Activated T-cell treated with anti-CD3 and anti-CD28 coated beads for 4 hours (primary cell): Measurements from ENCODE around the gene LIN9.
A peak's percentile ranks its signal among the peaks of the same experiment; 100 is the strongest.
"Not testable (repeated sequence)": the region's sequence is repeated elsewhere in the genome, so short reads cannot be mapped to it uniquely, and the experiment has no call there.

ENCODE experiments used
- DNase-seq: peaks from one replicate; pipeline ENCODE4 v3.0.0-alpha.2; 2020

The LIN9 gene

DNA sequence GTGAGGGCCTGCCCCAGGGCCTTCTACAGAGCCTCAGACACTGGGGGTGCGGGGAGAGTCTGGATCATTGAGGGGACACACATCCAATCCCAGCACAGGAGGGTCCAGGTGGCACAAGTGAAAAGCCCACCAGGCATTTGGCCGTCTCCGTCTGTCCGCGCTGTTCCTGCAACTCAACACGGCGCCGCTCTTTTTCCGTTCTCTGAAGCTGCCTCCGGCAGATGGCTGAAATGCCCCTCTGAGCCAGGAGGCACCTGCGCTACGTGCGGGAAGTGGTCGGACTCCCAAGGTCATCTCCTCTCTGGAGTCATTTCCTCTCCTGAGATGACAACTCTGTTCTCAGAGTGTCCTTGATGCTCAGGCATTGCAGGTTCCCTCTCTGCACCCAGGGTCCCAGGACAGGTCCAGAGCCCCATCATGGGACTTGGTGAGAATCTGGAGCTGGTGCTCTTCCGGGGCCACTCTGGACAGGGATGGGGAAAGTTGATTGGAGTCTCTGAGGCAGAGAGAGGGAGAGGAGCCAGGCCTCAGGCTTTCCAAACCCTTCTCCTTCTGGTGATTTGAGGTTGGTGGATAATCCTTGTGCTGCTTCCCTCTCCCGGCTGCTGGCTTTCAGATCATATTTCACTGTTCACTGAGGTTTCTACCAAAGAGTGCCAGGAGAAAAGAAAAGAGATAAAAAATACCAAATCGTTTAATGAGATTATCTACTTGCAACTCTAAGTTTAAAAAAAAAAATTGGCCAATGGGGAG lies 99.5 kb downstream of the LIN9 start:
- DNase-seq = no peak

DNA sequence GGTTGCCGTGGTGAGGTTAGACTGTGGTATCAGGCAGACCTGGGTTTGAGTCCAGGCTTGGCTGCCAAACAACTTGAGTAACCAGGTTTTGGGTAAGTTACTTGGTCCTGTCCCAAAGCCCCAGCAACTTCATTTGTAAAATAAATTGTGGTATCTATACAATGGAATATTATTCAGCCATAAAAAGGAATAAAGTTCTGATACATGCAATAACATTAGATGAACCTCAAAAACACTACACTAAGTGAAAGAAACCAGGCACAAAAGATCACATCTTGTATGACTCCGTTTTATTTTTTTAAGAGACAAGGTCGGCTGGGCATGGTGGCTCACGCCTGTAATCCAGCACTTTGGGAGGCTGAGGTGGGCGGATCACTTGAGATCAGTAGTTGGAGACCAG lies 101.9 kb downstream of the LIN9 start:
- no peak for DNase-seq

DNA sequence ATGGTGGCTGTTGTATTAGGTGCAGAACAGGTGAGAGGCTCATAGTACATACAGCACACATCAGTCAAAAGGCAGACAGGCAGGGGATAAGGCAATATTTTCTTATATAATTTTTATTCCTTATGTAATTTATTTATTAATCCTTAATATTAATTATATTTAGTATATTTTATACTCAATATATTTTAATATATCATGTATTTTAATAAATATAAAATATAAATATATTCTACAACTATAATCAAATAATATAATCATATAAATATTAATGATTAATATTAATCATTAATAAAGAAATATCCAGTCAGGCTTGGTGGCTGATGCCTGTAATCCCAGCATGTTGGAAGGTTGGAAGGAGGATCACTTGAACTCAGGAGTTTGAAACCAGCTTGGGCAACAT lies 104.8 kb downstream of the LIN9 start:
- no peak for DNase-seq

DNA sequence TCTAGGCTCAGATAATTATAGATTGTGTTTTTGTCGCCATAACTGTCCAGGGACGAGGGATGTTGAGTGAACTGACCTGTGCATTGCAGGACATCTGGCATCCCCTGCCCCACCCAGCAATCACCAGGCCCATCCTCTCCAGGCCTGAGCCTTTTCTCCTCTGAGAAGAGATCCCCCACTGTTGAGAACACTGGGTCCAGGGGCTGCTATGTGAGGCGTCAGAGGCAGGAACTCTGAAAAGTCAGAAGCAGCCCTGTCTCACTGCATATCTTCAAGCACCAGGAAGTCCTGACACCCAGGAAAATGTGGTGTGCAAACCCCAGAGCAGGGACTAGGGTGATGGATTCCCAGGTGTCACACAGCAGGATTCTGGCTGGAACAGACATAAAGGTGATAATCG lies 105.3 kb downstream of the LIN9 start:
- no peak for DNase-seq

DNA sequence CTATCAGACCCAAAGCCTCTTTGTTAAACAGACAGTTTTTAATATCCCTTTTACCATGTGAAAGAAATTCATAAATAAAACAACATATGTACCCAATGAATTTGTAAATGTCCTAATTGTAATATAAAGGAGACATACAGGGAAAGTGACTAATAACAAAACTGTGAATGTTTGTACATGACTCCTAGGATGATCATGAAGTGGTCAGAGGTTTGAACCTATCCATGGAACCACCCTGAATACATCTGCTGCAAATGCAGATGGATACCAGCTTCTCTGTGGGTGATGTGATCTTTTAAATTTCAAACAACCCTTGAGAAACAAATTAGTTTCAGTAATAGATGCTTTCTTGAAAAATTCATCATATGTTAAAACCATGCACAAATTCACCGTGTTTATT lies 105.7 kb downstream of the LIN9 start:
- no peak for DNase-seq

DNA sequence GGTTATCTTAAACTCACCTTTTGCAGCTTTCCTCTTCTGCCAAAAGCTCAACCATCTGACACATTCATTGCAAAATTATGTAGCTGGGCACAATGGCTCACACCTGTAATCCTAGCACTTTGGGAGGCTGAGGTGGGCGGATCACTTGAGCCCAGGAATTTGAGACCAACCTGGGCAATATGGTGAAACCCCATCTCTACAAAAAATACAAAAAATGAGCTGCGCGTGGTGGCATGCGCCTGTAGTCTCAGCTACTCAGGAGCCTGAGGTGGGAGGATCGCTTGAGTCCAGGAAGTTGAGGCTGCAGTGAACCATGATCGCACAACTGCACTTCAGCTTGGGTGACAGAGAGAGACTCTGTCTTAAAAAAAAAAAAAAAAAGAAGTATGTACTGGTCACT lies 106.3 kb downstream of the LIN9 start:
- not testable (repeated sequence) for DNase-seq

DNA sequence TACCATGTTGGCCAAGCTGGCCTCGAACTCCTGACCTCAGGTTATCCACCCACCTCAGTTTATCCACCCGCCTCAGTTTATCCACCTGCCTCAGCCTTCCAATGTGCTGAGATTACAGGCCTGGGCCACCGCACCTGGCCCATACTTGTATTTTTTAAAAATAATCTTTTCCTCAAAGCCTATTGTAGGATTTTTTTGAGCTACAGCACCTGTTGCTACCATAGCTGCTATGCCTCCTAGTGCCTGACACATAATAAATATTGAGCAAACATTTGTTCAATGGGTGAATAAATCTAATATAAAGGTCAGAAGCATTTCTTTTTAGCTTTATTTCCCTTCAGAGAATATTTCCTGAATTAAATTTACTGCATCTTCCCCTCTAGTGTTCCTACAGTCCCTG lies 106.7 kb downstream of the LIN9 start:
- DNase-seq = no peak

DNA sequence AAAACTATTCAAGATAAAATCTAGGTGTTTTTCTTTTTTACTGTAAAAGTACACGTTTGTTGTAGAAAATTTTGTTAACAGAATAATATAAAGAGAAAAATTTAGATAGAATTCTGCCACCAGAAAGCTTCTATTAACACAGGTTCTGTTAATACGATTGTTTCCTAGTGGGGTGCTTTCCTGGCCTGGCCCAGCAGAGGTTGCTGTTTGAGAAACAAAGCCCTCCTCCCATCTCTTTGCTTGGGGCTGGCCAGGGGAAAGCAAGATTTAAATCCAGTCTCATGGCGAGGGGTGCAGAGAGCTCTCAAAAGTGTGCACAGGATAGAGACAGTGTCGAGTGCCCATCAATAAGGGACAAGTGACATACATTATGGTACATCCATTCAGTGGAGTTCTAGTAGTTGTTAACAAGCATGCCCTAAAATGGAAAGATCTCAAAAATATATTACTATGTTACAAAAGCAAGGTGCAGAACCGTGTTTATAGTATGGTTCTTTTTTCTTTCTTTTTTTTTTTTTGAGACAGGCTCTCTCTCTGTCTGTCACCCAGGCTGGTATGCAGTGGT lies 107.9 kb downstream of the LIN9 start:
- DNase-seq = no peak

DNA sequence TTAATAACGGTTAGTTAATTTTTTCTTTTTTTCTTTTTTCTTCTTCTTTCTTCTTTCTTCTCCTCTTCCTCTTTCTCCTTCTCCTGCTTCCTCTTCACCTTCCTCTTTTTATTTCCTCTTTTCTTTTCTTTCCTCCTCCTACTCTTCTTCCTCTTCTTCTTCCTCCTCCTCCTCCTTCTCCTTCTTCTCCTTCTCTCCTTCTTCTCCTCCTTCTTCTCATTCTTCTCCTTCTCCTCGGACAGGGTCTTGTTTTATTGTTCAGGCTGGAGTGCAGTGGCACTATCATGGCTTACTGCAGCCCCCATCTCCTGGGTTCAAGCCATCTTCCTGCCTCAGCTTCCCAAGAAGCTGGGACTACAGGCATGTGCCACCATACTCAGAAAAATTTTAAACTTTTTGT lies 109.0 kb downstream of the LIN9 start:
- DNase-seq = no peak

DNA sequence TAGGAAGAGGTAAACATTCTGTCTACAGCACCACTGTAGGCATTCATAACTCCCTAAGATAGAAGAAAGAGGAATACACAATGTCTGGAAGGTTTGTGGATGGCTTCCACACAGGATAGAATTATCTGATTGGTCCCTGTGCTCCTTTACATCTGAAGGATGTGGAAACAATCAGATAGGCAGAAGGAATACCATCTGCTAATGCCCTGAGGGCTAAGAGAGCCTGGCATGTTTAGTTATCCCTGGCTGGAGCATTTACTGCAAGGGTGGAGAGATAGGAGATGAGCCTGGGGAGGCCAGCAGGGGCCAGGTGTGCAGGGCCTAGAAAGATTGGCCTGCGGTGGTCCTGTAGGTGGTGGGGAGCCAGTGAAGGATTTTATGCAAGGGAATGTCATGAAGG lies 113.8 kb downstream of the LIN9 start:
- DNase-seq = no peak

DNA sequence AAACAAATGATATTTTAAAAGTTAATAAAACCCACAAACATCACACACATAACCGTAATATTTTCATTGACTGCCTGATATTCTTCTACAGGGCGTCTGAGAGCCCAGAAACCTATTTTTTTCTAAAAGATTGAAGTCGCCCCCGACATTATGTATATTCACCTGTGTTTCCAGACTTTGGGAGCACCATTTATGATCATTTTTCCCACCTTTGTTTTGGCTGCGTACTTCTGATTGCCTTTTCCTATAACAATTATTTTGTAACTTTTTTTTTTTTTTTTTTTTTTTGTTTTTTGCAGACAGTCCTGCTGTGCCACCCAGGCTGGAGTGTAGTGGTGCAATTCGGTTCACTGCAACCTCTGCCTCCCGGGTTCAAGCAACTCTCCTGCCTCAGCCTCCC lies 121.6 kb downstream of the LIN9 start:
- DNase-seq = no peak

DNA sequence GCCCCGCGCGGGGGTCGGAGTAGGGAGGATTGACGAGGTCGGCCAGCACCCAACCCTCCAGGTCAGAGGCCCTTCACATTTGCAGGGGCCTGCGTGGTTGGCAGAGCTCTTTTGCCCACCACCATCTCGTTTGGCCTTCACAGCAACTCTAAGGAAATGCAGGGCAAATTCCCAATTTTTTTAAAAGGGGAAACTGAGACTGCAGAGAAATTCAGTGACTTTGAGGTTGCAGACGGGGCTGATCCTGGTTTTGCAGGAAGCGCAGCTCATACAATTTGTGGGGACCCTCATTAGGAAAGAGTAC lies 122.0 kb downstream of the LIN9 start:
- DNase-seq = no peak

DNA sequence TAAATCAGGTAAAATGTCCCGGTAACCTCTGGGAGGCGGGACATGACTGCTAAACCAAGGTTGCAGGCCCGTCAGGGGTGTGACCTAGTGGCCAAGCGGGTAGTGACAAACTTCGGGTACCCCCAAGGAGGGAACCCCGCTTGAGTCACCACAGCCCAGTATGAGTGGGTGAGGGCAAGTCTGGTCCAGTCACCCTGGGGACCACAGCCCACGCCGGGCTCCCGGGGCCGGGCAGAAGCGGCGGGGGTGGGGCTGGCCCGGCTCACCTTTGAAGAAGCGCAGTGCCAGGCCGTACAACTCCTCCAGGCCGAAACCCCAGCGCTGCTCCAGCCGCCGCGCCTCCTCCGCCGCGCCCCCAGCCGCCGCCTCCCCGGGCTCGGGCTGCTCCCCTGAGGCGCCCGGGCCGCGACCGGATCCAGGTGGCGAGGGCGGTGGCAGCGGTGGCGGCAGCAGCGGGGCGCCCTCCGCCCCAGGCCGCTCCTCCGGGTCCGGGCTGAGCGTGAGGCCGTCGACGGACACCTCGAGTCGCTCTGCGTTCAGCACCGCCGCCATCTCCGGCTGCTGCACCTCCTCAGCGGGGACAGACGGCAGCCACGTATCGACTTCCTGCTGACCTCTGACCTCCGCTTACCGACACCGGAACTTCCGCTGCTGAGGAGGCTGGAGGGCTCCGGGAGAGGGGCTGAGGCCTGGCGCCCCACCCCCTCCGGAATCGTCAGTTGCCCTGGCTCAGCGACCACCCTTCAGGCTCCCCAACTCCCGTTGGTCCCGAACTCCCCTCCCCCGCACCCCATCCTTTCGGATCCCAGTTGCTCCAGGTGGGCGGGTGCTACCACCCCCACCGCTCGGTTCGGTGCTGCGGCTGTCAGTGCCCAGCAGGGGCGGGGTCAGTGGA lies 122.6 kb downstream of the LIN9 start, which contains the start of gene ACBD3:
ACBD3 (minus strand) TSS at position 618 of the 895 bp plus-strand sequence; CDS start at position 552, 66 bp downstream.
- DNase-seq = peak; percentile 74

DNA sequence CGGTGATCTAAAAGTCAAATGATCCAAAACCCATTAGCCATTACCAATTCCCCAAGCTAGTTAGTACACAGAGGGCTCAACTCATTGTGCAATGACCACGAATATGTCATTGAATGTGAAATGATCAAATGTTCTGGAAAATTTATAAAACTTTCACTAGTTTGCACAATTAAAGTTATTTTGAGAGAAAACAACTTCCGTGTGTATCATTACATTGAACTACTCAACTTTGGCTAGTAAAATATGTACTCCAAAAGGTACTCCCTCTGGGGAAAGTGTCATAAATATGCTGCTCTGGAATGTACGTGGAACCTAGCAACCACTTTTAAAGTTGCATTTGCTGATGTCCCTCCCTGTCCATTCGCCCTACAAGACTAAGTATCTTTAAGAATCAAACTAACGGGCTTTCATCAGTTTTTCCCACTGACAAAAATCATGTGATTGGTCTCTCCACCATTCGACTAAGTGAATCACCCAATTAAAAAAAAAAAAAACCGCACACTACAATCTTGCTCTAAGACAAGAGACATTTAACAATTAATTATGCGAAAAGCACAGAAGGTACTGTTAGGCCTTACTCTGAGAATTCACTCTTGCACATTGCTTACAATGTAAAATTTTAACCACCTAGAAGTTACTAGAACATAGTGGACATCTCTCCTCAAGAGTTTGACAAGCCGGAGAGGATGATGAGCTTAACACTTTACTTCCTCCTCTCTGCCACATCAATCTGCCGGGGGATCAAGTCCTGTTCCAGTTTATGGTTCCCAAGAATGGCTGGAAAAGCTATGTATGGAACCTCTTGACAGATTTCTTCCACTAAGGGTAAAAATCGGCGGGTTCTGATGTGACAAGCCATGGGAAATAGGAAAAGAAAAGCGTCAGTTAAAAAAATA lies 123.6 kb downstream of the LIN9 start:
- DNase-seq = no peak

DNA sequence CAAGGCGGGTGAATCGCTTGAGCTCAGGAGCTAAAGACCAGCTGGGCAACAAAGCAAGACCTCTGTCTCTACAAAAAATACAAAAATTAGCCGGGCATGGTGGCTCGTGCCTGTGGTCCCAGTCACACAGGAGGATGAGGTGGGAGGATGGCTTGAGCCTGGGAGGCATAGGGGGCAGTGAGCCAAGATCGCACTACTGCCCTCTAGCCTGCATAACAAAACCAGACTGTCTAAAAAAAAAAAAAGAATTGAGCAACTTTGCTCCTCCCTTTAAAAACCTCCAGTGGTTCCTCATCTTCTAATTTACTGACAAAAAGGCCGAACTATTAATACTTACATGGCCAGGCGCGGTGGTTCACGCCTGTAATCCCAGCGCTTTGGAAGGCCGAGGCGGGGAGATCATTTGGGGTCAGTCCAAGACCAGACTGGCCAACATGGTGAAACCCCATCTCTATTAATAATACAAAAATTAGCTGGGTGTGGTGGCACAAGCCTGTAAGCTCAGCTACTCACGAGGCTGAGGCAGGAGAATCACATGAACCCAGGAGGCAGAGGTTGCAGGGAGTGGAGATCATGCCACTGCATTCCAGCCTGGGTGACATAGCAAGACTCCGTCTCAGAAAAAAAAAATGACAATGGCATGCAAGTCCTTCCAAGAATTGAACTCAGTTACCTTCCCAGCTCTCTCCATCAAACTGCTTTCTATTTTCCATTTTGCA lies 126.8 kb downstream of the LIN9 start:
- no peak for DNase-seq
